Regular cardiac myocyte (primary cell): ENCODE data around the gene MREG. TPM values are rescaled to one million over a fixed set of nuclear protein-coding genes. Genes with fewer than 3 reads are reported as not detected.

Source experiments
- total RNA-seq: library from RNA; depleted of rRNA; stranded (reverse); fragments of >200 nt; gene quantifications from 2 replicates; pipeline ENCODE4 v1.2.3, GENCODE V29; 2014

The MREG gene
- total RNA-seq: 2.1 and 4.5 TPM in 2 replicates

GRCh38 chr2:216013080-216013909 lies at the start of gene MREG:
Gene MREG (minus strand): TSS chr2:216013551. CDS start chr2:216013327, 224 bp downstream.

Other genes starting within 250 kb of the MREG start
- 9.2 and 16.9 TPM in 2 replicates for gene PECR, start 68.3 kb upstream of the MREG start, total RNA-seq
- 0.19 and 0.28 TPM in 2 replicates for gene TMEM169, start 68.4 kb upstream of the MREG start, total RNA-seq
- gene XRCC5, start 95.8 kb upstream of the MREG start, total RNA-seq: 202 and 316 TPM in 2 replicates